ENCODE measurements around the gene KLF13. TPM values are rescaled to one million over a fixed set of nuclear protein-coding genes. Genes with fewer than 3 reads are reported as not detected.
A peak's percentile ranks its signal among the peaks of the same experiment; 100 is the strongest.

Gene KLF13
- total RNA-seq, 1 donor from 2014 or later, result 62.3 TPM

DNA sequence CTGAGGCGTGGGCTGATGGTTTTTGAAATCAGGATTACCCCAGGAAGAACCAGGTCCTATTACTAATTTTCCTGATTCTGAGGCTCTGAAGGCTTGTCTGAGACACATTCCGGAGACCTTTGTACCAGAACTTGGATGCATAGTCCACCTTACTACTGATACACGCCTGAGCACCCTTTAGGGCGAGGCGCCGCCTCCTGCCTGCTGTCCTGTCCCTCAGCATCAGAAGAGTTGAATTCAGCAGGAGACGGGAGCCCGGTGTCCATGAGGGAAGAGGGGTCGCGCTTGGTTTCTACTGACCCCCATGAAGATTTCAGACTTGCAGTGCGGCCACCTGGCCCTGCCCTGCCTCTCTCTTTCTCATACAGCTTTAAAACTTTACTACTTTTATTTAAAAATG, 49.9 kb downstream of the KLF13 start:
- Histone ChIP-seq H3K4me3 (no peak overlapping the region), H3K4me1 (peaks cover 92% of the 10 kb centered on the region), H3K9me3 (replicated peaks) (no peaks in the 10 kb centered on the region), H3K27ac (replicated peaks) (peak overlapping the region; percentile 100), H3K36me3 (peaks cover 62% of the 10 kb centered on the region), H3K27me3 (ENCODE audit: low read depth) (no peaks in the 10 kb centered on the region)
- TF ChIP-seq, protein P1, sequence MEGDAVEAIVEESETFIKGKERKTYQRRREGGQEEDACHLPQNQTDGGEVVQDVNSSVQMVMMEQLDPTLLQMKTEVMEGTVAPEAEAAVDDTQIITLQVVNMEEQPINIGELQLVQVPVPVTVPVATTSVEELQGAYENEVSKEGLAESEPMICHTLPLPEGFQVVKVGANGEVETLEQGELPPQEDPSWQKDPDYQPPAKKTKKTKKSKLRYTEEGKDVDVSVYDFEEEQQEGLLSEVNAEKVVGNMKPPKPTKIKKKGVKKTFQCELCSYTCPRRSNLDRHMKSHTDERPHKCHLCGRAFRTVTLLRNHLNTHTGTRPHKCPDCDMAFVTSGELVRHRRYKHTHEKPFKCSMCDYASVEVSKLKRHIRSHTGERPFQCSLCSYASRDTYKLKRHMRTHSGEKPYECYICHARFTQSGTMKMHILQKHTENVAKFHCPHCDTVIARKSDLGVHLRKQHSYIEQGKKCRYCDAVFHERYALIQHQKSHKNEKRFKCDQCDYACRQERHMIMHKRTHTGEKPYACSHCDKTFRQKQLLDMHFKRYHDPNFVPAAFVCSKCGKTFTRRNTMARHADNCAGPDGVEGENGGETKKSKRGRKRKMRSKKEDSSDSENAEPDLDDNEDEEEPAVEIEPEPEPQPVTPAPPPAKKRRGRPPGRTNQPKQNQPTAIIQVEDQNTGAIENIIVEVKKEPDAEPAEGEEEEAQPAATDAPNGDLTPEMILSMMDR (IDR thresholded peaks at IDR 0.05; ENCODE audit: borderline replicate concordance), result no peak
- intact Hi-C loops (cut with micrococcal nuclease), result no loop called here
- DNase-seq, result peak; percentile 10

DNA sequence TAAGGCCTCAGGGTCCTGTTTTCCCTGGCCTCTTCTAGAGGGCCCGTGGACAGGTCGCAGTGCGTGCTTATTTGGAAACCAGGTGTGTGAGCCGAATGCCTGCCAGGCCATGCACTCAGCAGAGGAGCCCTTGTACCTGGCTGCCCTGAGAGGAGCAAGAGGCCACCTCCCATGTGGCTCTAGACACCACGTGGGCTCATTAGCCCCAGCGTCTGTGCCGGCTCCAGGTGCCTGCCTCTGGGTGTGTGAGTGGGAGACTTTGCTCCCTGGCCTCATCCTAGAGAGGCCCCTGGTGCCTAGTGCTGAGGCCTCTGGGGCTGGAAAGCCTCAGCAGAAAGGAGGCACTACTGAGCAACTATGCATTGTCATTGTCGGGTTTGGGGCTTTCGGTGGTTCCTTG, 50.4 kb downstream of the KLF13 start:
- Histone ChIP-seq H3K27me3 (ENCODE audit: low read depth) (no peaks in the 10 kb centered on the region), H3K9me3 (replicated peaks) (no peaks in the 10 kb centered on the region), H3K36me3 (peaks cover 64% of the 10 kb centered on the region), H3K4me3 (no peak overlapping the region), H3K27ac (replicated peaks) (peak overlapping the region; percentile 53), H3K4me1 (peaks cover 92% of the 10 kb centered on the region)
- intact Hi-C loops (cut with micrococcal nuclease), result no loop called here
- peak; percentile 13 for DNase-seq
- TF ChIP-seq, protein P1 (IDR thresholded peaks at IDR 0.05; ENCODE audit: borderline replicate concordance), result no peak

DNA sequence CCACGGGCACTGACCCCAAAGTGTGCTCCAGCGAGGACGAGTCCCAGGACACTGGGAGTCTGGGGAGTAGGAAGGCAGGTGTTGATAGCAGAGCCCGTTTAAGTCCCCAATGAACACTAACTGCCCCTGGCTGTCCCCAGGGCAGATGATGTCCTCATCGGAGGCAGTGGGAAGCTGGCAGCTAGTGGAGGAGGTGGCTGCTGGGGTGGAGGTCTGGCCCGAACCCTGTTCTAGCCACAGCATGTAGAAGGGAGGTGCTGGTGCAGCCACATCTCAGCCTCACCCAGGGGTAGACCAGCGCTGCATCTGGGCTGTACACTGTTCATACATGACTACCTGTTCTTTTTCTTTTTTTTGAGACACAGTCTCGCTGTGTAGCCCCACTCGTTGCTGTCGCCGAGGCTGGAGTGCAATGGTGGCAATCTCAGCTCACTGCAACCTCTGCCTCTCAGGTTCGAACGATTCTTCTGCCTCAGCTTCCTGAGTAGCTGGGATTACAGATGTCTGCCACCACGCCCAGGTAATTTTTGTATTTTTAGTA, 51.8 kb downstream of the KLF13 start:
- no peaks in the 10 kb centered on the region for H3K9me3 ChIP-seq (replicated peaks)
- H3K4me3 ChIP-seq, result no peak overlapping the region
- intact Hi-C loops (cut with micrococcal nuclease), result no loop called here
- H3K27me3 ChIP-seq (ENCODE audit: low read depth), result no peaks in the 10 kb centered on the region
- TF ChIP-seq, protein P1 (IDR thresholded peaks at IDR 0.05; ENCODE audit: borderline replicate concordance), result no peak
- DNase-seq, result no peak
- peaks cover 88% of the 10 kb centered on the region for H3K4me1 ChIP-seq
- peak overlapping the region; percentile 71 for H3K27ac ChIP-seq (replicated peaks)
- H3K36me3 ChIP-seq, result peaks cover 50% of the 10 kb centered on the region

DNA sequence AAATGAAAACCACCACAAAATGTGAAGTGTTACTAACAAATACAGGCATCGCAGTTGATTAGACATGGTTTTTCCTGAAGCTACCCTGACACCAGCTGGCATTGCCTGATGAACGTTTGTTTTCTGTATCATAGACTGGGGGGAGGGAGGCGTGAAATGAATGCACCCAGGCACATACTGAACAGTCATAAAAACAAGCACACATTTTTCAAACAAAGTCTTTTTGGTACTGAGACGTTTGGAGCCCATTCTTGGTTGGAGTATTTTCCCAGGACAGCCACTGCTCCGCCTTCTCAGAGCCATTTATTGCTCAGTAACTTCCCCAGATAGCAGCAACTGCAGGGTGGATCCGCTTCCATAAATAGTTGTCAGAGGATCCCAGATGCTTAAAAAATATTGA, 52.4 kb downstream of the KLF13 start:
- intact Hi-C loops (cut with micrococcal nuclease), result no loop called here
- TF ChIP-seq, protein P1 (IDR thresholded peaks at IDR 0.05; ENCODE audit: borderline replicate concordance), result no peak
- Histone ChIP-seq H3K36me3 (peaks cover 44% of the 10 kb centered on the region), H3K4me1 (peaks cover 82% of the 10 kb centered on the region), H3K4me3 (no peak overlapping the region), H3K9me3 (replicated peaks) (no peaks in the 10 kb centered on the region), H3K27me3 (ENCODE audit: low read depth) (no peaks in the 10 kb centered on the region), H3K27ac (replicated peaks) (peak overlapping the region; percentile 71)
- DNase-seq, result peak; percentile 13

DNA sequence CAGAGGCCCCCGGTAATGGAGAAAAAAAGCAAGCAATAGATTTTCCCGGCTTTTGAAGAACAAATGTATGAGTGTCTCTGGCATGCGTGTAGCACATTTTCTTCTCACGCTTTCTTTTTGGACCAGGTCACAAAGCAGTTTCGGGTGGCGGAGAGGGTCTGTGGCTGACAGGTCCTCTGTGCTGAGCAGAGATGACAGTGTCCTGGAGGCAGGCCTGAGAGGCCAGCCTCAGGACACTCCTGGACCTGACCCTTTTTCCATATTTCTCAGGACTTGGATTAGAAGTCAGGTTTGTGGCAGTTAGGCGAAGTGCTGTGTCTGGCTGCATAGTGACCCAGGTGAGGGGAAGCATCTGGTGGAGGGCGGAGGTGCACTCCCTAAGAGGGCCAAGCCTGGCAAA, 52.9 kb downstream of the KLF13 start:
- Histone ChIP-seq H3K4me1 (peaks cover 77% of the 10 kb centered on the region), H3K9me3 (replicated peaks) (no peaks in the 10 kb centered on the region), H3K36me3 (peaks cover 43% of the 10 kb centered on the region), H3K27ac (replicated peaks) (peak overlapping the region; percentile 71), H3K4me3 (no peak overlapping the region), H3K27me3 (ENCODE audit: low read depth) (no peaks in the 10 kb centered on the region)
- TF ChIP-seq, protein P1 (IDR thresholded peaks at IDR 0.05; ENCODE audit: borderline replicate concordance), result no peak
- peak; percentile 12 for DNase-seq
- intact Hi-C loops (cut with micrococcal nuclease), result no loop called here
